IMR-90 (cell line): ENCODE measurements around the gene PRR13.

Source experiments
- BHLHE40 ChIP-seq: fragments of 150-350 bp; IDR thresholded peaks from 2 replicates; pipeline ENCODE4 v1.6.1; 2016; ENCODE audit warnings: mild to moderate bottlenecking, low read depth, low read length
- CEBPB ChIP-seq: IDR thresholded peaks from 2 replicates; pipeline ENCODE4 v1.6.1; 2012; ENCODE audit warnings: low read depth, low read length, improper control_type of control experiment
- CTCF ChIP-seq: conservative IDR thresholded peaks from 2 replicates; pipeline ENCODE4 v1.5.1; 2012; ENCODE audit warnings: mild to moderate bottlenecking, low read depth, low read length, improper control_type of control experiment
- MAZ ChIP-seq: IDR thresholded peaks from 2 replicates; pipeline ENCODE4 v1.6.1; 2012; ENCODE audit warnings: low read depth, mild to moderate bottlenecking, low read length, improper control_type of control experiment, moderate library complexity, borderline replicate concordance
- POLR2A ChIP-seq: IDR thresholded peaks from 2 replicates; pipeline ENCODE4 v1.6.1; 2012; ENCODE audit warnings: mild to moderate bottlenecking, low read depth, low read length
- RAD21 ChIP-seq: IDR thresholded peaks from 2 replicates; pipeline ENCODE4 v1.6.1; 2012; ENCODE audit warnings: low read length, improper control_type of control experiment
- SMC3 ChIP-seq: fragments of 150-350 bp; IDR thresholded peaks from 2 replicates; pipeline ENCODE4 v1.6.1; 2016; ENCODE audit warnings: low read depth, mild to moderate bottlenecking, antibody characterized with exemption, low read length, moderate library complexity
- USF2 ChIP-seq: fragments of 150-350 bp; IDR thresholded peaks from 2 replicates; pipeline ENCODE4 v1.6.1; 2017; ENCODE audit warnings: mild to moderate bottlenecking, antibody characterized with exemption, low read length, low read depth

GRCh38 chr12:53427905-53428594 lies 13.5 kb upstream of the PRR13 start:
- TF ChIP-seq MAZ = peak; percentile 24; the same call in 1 of the 2 replicates
- TF ChIP-seq CTCF = no peak
- TF ChIP-seq POLR2A = no peak
- no peak for TF ChIP-seq RAD21
- no peak for TF ChIP-seq USF2
- TF ChIP-seq SMC3 = no peak
- TF ChIP-seq CEBPB = peak; percentile 41
- TF ChIP-seq BHLHE40 = peak; percentile 83
